HepG2 (cell line): Measurements from ENCODE around the gene PPP2R2C. TPM values are rescaled to one million over a fixed set of nuclear protein-coding genes. Genes with fewer than 3 reads are reported as not detected.

Source experiments
- ATAC-seq: fragments of 200-7000 bp; cut with Tn5 transposase; 3 replicates; pipeline ENCODE4 v1.9.1; 2020; ENCODE audit warnings: mild to moderate bottlenecking, moderate library complexity
- BruUV-seq: library from RNA; stranded (reverse); fragments of 400-500 nt; replicated peaks from 2 replicates; lab custom pipeline; 2021; lab: Mats Ljungman, UMichigan
- CTCF ChIA-PET: fragments of 300-600 bp; formaldehyde crosslinking; extraction: SDS; loops from one replicate; lab custom pipeline; 2021; ENCODE audit warnings: low total read pairs, inconsistent platforms, low intra/inter-chr PET ratio; lab: Yijun Ruan, JAX
- POLR2A ChIA-PET: fragments of 350-600 bp; sonication (Branson Sonifier 250); formaldehyde crosslinking; loops from one replicate; lab custom pipeline; 2020; ENCODE audit warnings: antibody characterized with exemption, inconsistent platforms; lab: Yijun Ruan, JAX
- DNase-seq: peaks from one replicate; pipeline ENCODE4 v3.0.0-alpha.2; 2015; ENCODE audit warnings: low spot score
- FAIRE-seq: peaks from 3 replicates; lab custom pipeline; 2011; peaks lifted over from hg19 to GRCh38; lab: Jason Lieb, UNC
- H2AFZ ChIP-seq: one replicate; pipeline ENCODE4 v1.6.1; 2011; ENCODE audit warnings: low read length, inconsistent platforms
- H3K27ac ChIP-seq: fragments of 300-600 bp; 3 replicates; pipeline ENCODE4 v1.8.0; 2011; ENCODE audit warnings: mixed run types, mild to moderate bottlenecking, mixed read lengths, low read length, inconsistent platforms; ENCODE audit not compliant: insufficient read depth; ENCODE audit errors: extremely low read length
- H3K27me3 ChIP-seq, 2 experiments: fragments of 200-600 bp in 1 of 2; 2 replicates in 1 of 2; 3 replicates in 1 of 2; pipeline versions ENCODE4 v1.6.0 to v1.8.0; 2011; ENCODE audit warnings: low read length in 2 of 2, mild to moderate bottlenecking in 2 of 2, moderate library complexity in 2 of 2, inconsistent platforms in 1 of 2; ENCODE audit not compliant: insufficient read depth in 2 of 2, control insufficient read depth in 1 of 2
- H3K36me3 ChIP-seq, 2 experiments: fragments of 200-600 bp in 1 of 2; replicated peaks in 1 of 2; 2 replicates in 1 of 2; 3 replicates in 1 of 2; pipeline versions ENCODE4 v1.5.1 to v1.8.0; 2011; ENCODE audit warnings: low read length in 2 of 2, inconsistent platforms in 1 of 2; ENCODE audit not compliant: insufficient read depth in 2 of 2, control insufficient read depth in 1 of 2
- H3K4me1 ChIP-seq: 2 replicates; pipeline ENCODE4 v1.5.1; 2012; ENCODE audit warnings: low read length, inconsistent platforms; ENCODE audit not compliant: insufficient read depth
- H3K4me2 ChIP-seq: 2 replicates; pipeline ENCODE4 v1.6.0; 2011; ENCODE audit warnings: low read depth, low read length, inconsistent platforms
- H3K4me3 ChIP-seq, 3 experiments: fragments of 200-600 bp in 1 of 3; sonication (generic), shearing (Covaris generic) in 1 of 3; replicated peaks in 1 of 3; 2 replicates each; pipeline ENCODE4 v1.5.1; 2011 to 2016; ENCODE audit warnings: low read length in 3 of 3, inconsistent platforms in 2 of 3, low read depth in 2 of 3, mild to moderate bottlenecking in 2 of 3, control low read depth in 1 of 3, mixed read lengths in 1 of 3; ENCODE audit not compliant: insufficient read depth in 1 of 3
- H3K79me2 ChIP-seq: one replicate; pipeline ENCODE4 v1.6.1; 2011; ENCODE audit warnings: low read length, inconsistent platforms; ENCODE audit not compliant: insufficient read depth
- H3K9ac ChIP-seq: 2 replicates; pipeline ENCODE4 v1.6.0; 2011; ENCODE audit warnings: mild to moderate bottlenecking, low read depth, low read length, inconsistent platforms; ENCODE audit not compliant: insufficient read depth
- H3K9me3 ChIP-seq: 2 replicates; pipeline ENCODE4 v1.5.1; 2012; ENCODE audit warnings: mild to moderate bottlenecking, low read length
- H4K20me1 ChIP-seq: 2 replicates; pipeline ENCODE4 v1.6.0; 2011; ENCODE audit warnings: inconsistent platforms, mild to moderate bottlenecking, low read length, moderate library complexity; ENCODE audit not compliant: insufficient read depth
- CREB1 ChIP-seq, 2 experiments: fragments of 450-650 bp in 1 of 2; IDR thresholded peaks; 2 replicates each; pipeline ENCODE4 v1.6.1; 2016 to 2017; ENCODE audit warnings: control low read depth in 1 of 2, mild to moderate bottlenecking in 1 of 2, missing compliant biosample characterization in 1 of 2, missing genetic modification characterization in 1 of 2
- GABPA ChIP-seq, 2 experiments: IDR thresholded peaks; 2 replicates each; pipeline ENCODE4 v1.6.1; 2011 to 2016; ENCODE audit warnings: low read depth in 2 of 2, low read length in 1 of 2, missing biosample characterization in 1 of 2, missing genetic modification characterization in 1 of 2
- PHF5A ChIP-seq: IDR thresholded peaks from one replicate; pipeline ENCODE4 v1.6.1; 2018; ENCODE audit warnings: low read depth, missing genetic modification reagents; ENCODE audit not compliant: unreplicated experiment
- WGBS: methylation state at CpG from one replicate; pipeline ENCODE4 v1.1.6; 2017; ENCODE audit warnings: low lambda C conversion rate; 5-methylcytosine and 5-hydroxymethylcytosine counted together
- in situ Hi-C: cut with HindIII; loops from 2 replicates; pipeline ENCODE4 v1.10.0; 2017; ENCODE audit warnings: low pct_unique_long_range_greater_than_20kb; ENCODE audit not compliant: extremely low pct_ligation_motif_present
- intact Hi-C: fragments of 100-400 bp; cut with micrococcal nuclease; formaldehyde crosslinking; loops from one replicate; pipeline ENCODE4 v1.10.0; 2022; ENCODE audit not compliant: unreplicated experiment
- polyA plus RNA-seq, 8 experiments: library from polyadenylated mRNA; depleted of rRNA in 3 of 8; stranded (reverse) in 7 of 8; unstranded in 1 of 8; fragments of >200 nt; fragmentation: Illumina TruSeq in 4 of 8; extraction: Trizol in 4 of 8; gene quantifications; 2 replicates each; pipeline versions ENCODE4 v1.2.1 to v1.2.3, GENCODE V29; 2011 to 2016; ENCODE audit warnings: low read depth in 4 of 8, missing spikeins in 1 of 8, mixed read lengths in 1 of 8; ENCODE audit not compliant: insufficient read depth in 1 of 8
- total RNA-seq, 5 experiments: library from RNA; depleted of rRNA; stranded (reverse); fragments of >200 nt; fragmentation: Illumina TruSeq; extraction: Trizol; gene quantifications; 2 replicates each; pipeline ENCODE4 v1.2.3, GENCODE V29; 2016; ENCODE audit warnings: low read depth in 1 of 5
- TF ChIP-seq, protein P1 (sequence below): sonication (generic); formaldehyde crosslinking; IDR thresholded peaks from 2 replicates; pipeline ENCODE4 v1.5.1; 2020; ENCODE audit warnings: missing genetic modification reagents, mild to moderate bottlenecking, borderline replicate concordance
- TF ChIP-seq, protein P2 (sequence below): IDR thresholded peaks from 2 replicates; pipeline ENCODE4 v1.6.1; 2016; ENCODE audit warnings: missing compliant biosample characterization, missing genetic modification reagents, borderline replicate concordance

PPP2R2C gene
- total and polyA plus RNA-seq, 2 of the 13 experiments (the other 11 are each of a cell fraction or from before 2014, with no cell fraction given) = 0.60 to 8.6 TPM

DNA sequence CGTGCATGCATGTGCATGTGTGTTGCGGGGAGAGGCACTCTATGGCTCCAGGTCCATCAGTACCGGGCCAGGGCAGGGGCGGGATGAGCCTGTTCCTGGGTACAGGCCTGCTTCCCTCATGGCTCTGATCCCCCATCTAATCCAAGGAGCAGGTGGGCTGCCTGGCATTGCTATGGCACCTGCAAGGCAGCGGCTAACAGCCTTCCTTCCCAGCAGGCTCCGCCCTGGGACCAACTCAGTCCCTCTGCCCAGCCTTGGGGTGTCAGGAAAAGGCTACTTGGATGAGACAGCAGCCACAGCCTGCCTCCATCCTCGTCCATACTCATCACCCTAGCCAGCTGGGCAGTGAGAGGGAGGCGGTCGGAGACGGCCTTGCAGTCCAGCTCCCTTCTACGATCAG is 46.5 kb downstream of the PPP2R2C start:
- Histone ChIP-seq H3K79me2 (no peaks in the 10 kb centered on the region), H3K27me3 (peaks cover 8 to 75% of the 10 kb centered on the region in 2 experiments; a peak in 3 of 5 replicates), H4K20me1 (no peaks in the 10 kb centered on the region), H3K36me3 (no peaks in the 10 kb centered on the region), H3K27ac (no peak overlapping the region), H3K9me3 (no peaks in the 10 kb centered on the region), H2AFZ (no peak overlapping the region)
- FAIRE-seq = no peak
- no peak for DNase-seq
- CTCF ChIA-PET = no interaction called here
- BruUV-seq = no TSS peak
- in situ Hi-C loops (no loop called here), intact Hi-C loops (no loop called here)
- POLR2A ChIA-PET = no interaction called here
- no peak for ATAC-seq
- 7% methylated on average over 3 of the region's 11 CpGs for WGBS
- TF ChIP-seq CREB1 (IDR thresholded peaks at IDR 0.05) (no peak), CREB1 (CRISPR knock-in tag; IDR thresholded peaks at IDR 0.05) (no peak), PHF5A (no peak), GABPA (IDR thresholded peaks at IDR 0.05; ENCODE audit: low read depth, low read length) (no peak), GABPA (CRISPR knock-in tag; IDR thresholded peaks at IDR 0.05; ENCODE audit: low read depth) (no peak)
- TF ChIP-seq, protein P1, sequence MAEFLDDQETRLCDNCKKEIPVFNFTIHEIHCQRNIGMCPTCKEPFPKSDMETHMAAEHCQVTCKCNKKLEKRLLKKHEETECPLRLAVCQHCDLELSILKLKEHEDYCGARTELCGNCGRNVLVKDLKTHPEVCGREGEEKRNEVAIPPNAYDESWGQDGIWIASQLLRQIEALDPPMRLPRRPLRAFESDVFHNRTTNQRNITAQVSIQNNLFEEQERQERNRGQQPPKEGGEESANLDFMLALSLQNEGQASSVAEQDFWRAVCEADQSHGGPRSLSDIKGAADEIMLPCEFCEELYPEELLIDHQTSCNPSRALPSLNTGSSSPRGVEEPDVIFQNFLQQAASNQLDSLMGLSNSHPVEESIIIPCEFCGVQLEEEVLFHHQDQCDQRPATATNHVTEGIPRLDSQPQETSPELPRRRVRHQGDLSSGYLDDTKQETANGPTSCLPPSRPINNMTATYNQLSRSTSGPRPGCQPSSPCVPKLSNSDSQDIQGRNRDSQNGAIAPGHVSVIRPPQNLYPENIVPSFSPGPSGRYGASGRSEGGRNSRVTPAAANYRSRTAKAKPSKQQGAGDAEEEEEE (CRISPR knock-in tag) = no peak
- TF ChIP-seq, protein P2, sequence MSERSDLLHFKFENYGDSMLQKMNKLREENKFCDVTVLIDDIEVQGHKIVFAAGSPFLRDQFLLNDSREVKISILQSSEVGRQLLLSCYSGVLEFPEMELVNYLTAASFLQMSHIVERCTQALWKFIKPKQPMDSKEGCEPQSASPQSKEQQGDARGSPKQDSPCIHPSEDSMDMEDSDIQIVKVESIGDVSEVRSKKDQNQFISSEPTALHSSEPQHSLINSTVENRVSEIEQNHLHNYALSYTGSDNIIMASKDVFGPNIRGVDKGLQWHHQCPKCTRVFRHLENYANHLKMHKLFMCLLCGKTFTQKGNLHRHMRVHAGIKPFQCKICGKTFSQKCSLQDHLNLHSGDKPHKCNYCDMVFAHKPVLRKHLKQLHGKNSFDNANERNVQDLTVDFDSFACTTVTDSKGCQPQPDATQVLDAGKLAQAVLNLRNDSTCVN (CRISPR knock-in tag) = no peak
- TF ChIP-seq, all 625 proteins: peak for 0
- Histone ChIP-seq H3K4me1 (no peaks in the 10 kb centered on the region), H3K4me2 (no peak overlapping the region), H3K9ac (no peak overlapping the region), H3K4me3 (no peak overlapping the region)
